ENCODE data around the gene RAB8B.

DNA sequence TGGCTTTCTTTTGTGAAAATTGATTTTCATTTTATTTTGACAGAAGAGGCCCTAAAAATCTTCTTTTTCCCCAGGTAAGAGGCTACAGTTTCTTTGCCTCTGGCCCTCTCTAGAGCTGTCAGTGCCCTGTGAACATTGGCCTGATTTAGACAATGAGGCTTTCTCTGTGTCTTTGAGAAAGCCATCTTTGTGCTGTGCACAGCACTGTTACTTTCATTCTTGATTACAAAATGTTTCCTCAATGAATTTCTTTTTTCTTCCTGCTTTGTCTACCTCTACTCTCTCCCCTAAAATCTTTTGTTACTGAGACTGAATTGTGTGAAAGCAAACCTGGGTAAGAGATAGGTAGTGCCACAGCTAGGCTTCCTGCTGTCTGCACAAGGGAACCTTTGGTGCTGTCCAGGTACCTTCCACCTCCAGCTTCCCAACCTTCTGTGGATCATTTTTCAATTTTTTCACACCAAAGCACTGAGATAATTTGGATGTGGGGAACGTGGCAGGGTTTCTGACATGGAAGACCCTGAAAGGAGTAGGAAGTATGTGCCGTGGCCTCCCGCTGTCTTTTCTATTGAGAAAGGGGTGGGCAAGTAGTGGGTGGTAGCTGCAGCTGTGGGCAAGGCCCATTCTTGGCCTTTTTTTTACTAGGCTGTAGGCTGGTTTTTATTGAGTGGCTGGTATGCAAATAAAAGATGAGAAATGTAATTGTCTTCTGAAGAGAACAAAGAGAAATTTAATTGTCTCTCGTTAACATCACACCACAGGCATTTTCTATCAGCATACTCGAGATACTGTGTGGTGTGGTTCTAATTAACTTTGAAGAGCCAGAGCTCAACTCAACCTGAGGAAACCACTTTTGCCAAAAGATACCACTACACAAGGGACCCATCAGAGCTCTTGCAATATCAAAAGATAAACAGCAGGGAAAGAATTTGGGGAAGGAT, 21.0 kb downstream of the RAB8B start:
- TF ChIP-seq ZFP1 (CRISPR knock-in tag; IDR thresholded peaks at IDR 0.05) (no peak), JUN (CRISPR knock-in tag; IDR thresholded peaks at IDR 0.05) (no peak), GLI4 (CRISPR knock-in tag; IDR thresholded peaks at IDR 0.05; ENCODE audit: borderline replicate concordance) (no peak), TBX3 (IDR thresholded peaks at IDR 0.05; ENCODE audit: borderline replicate concordance) (no peak)

Measured in HepG2 (cell line).